ENCODE measurements around the gene ZFP1.

DNA sequence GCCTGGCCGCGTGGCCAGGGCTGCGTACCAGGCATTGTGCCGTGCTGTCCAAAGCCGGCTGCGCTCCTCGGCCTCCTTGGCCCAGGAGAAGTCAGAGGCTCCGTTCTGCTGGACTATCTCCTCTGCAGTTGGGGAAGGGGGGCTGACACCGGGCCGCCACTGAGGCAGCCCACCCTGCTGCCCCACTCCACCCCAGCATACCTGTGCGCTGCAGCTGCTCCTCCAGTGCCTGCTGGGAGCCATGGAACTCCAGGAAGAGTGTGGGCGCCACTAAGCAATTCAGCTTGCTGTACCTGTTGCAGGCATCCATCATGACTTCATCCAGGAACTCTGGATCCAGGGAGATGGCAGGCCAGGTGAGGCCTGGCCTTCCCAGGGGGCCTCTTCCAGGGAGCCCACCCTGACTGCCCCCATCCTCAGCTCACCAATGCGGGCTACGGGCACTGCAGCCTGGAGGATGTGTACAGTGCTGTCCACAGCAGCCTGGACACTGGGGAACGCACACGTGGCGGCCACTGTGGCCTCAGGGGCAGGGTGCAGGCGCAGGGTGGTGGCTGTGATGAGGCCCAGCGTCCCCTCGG, 34.7 kb upstream of the ZFP1 start:
- TF ChIP-seq POLR2AphosphoS5 (IDR thresholded peaks at IDR 0.05) (no peak), EP300 (IDR thresholded peaks at IDR 0.05) (no peak), POLR2A (IDR thresholded peaks at IDR 0.05) (no peak)
- TF ChIP-seq, protein P1, sequence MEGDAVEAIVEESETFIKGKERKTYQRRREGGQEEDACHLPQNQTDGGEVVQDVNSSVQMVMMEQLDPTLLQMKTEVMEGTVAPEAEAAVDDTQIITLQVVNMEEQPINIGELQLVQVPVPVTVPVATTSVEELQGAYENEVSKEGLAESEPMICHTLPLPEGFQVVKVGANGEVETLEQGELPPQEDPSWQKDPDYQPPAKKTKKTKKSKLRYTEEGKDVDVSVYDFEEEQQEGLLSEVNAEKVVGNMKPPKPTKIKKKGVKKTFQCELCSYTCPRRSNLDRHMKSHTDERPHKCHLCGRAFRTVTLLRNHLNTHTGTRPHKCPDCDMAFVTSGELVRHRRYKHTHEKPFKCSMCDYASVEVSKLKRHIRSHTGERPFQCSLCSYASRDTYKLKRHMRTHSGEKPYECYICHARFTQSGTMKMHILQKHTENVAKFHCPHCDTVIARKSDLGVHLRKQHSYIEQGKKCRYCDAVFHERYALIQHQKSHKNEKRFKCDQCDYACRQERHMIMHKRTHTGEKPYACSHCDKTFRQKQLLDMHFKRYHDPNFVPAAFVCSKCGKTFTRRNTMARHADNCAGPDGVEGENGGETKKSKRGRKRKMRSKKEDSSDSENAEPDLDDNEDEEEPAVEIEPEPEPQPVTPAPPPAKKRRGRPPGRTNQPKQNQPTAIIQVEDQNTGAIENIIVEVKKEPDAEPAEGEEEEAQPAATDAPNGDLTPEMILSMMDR (IDR thresholded peaks at IDR 0.05), result no peak
